ENCODE measurements around the gene CDYL.

CDYL gene

GRCh38 chr6:4910037-4910760, 134.0 kb downstream of the CDYL start:
- no peak for DNase-seq

GRCh38 chr6:4912559-4912958, 136.4 kb downstream of the CDYL start:
- no peak for DNase-seq

GRCh38 chr6:4913705-4914419, 137.7 kb downstream of the CDYL start:
- no peak for DNase-seq

- DNase-seq, result no peak
Measured at GRCh38 chr6:4914420-4915159, 138.4 kb downstream of the CDYL start.

GRCh38 chr6:4916954-4917561, 140.9 kb downstream of the CDYL start:
- no peak for DNase-seq

- DNase-seq, result no peak
Measured at GRCh38 chr6:4920914-4921410, 144.8 kb downstream of the CDYL start.

- DNase-seq, result no peak
Measured at GRCh38 chr6:4922488-4923037, 146.4 kb downstream of the CDYL start.

GRCh38 chr6:4923081-4923480, 146.9 kb downstream of the CDYL start:
- no peak for DNase-seq

- DNase-seq, result no peak
Measured at GRCh38 chr6:4924661-4925271, 148.6 kb downstream of the CDYL start.

- no peak for DNase-seq
Measured at GRCh38 chr6:4925580-4925979, 149.4 kb downstream of the CDYL start.

- no peak for DNase-seq
Measured at GRCh38 chr6:4928426-4928825, 152.2 kb downstream of the CDYL start.

GRCh38 chr6:4929097-4929718, 153.0 kb downstream of the CDYL start:
- DNase-seq, result no peak

GRCh38 chr6:4930025-4930691, 154.0 kb downstream of the CDYL start:
- no peak for DNase-seq

- DNase-seq, result no peak
Measured at GRCh38 chr6:4931530-4932227, 155.5 kb downstream of the CDYL start.

GRCh38 chr6:4932228-4932903, 156.2 kb downstream of the CDYL start:
- DNase-seq, result no peak

GRCh38 chr6:4935486-4935885, 159.3 kb downstream of the CDYL start:
- peak; percentile 14 to 20 for DNase-seq

GRCh38 chr6:4935975-4936680, 159.9 kb downstream of the CDYL start:
- no peak for DNase-seq

- no peak for DNase-seq
Measured at GRCh38 chr6:4936681-4937041, 160.5 kb downstream of the CDYL start.

- no peak for DNase-seq
Measured at GRCh38 chr6:4937414-4937813, 161.2 kb downstream of the CDYL start.

- no peak for DNase-seq
Measured at GRCh38 chr6:4939241-4939640, 163.0 kb downstream of the CDYL start.

Measured in stimulated activated CD4-positive, alpha-beta T cell treated with anti-CD3 and anti-CD28 coated beads, Interleukin-2, amount 100 ng/mL, for 48 hours (primary cell).